GM12878 (cell line): ENCODE measurements around the gene NKD1. TPM values are rescaled to one million over a fixed set of nuclear protein-coding genes. Genes with fewer than 3 reads are reported as not detected.

Experiments used
- ATAC-seq: fragments of 200-7000 bp; cut with Tn5 transposase; 3 replicates; pipeline ENCODE4 v1.9.1; 2020; ENCODE audit warnings: mild to moderate bottlenecking, moderate library complexity
- BruUV-seq: library from RNA; stranded (reverse); fragments of 400-500 nt; replicated peaks from 2 replicates; lab custom pipeline; 2021; lab: Mats Ljungman, UMichigan
- CTCF ChIA-PET: fragments of 300-600 bp; sonication (Branson Sonifier 250); formaldehyde crosslinking; extraction: SDS; loops from one replicate; lab custom pipeline; 2021; ENCODE audit warnings: inconsistent platforms; lab: Yijun Ruan, JAX
- POLR2A ChIA-PET: fragments of 350-600 bp; formaldehyde crosslinking; extraction: SDS; loops from one replicate; lab custom pipeline; 2021; ENCODE audit warnings: inconsistent platforms; lab: Charles Lee
- RAD21 ChIA-PET: fragments of 300-600 bp; sonication (Branson Sonifier 250); formaldehyde crosslinking; loops from one replicate; lab custom pipeline; 2023; ENCODE audit warnings: antibody characterized with exemption; ENCODE audit not compliant: unreplicated experiment; lab: Charles Lee
- SMC1A ChIA-PET: fragments of 300-600 bp; sonication (Branson Sonifier 250); formaldehyde crosslinking; loops from one replicate; lab custom pipeline; 2023; ENCODE audit not compliant: unreplicated experiment, uncharacterized antibody; lab: Charles Lee
- DNase-seq: peaks from one replicate; pipeline ENCODE4 v3.0.0-alpha.2; 2011; ENCODE audit warnings: low read depth, low spot score
- FAIRE-seq: peaks from 3 replicates; lab custom pipeline; 2011; peaks lifted over from hg19 to GRCh38; lab: Jason Lieb, UNC
- H2AFZ ChIP-seq: 2 replicates; pipeline ENCODE4 v1.6.0; 2011; ENCODE audit warnings: low read depth, low read length, control low read depth; ENCODE audit not compliant: control insufficient read depth
- H3K27ac ChIP-seq: 2 replicates; pipeline ENCODE4 v1.5.1; 2011; ENCODE audit warnings: control low read depth; ENCODE audit not compliant: control insufficient read depth, insufficient read depth
- H3K27me3 ChIP-seq, 2 experiments: replicated peaks in 1 of 2; 2 replicates each; pipeline versions ENCODE4 v1.6.0 to v1.6.1; 2011; ENCODE audit warnings: low read length in 1 of 2; ENCODE audit not compliant: control insufficient read depth in 2 of 2, insufficient read depth in 2 of 2
- H3K36me3 ChIP-seq, 2 experiments: 2 replicates each; pipeline ENCODE4 v1.5.1; 2011; ENCODE audit warnings: low read length in 1 of 2; ENCODE audit not compliant: control insufficient read depth in 2 of 2, insufficient read depth in 2 of 2
- H3K4me1 ChIP-seq: 2 replicates; pipeline ENCODE4 v1.6.1; 2011; ENCODE audit warnings: mild to moderate bottlenecking, low read length, moderate library complexity, mixed read lengths; ENCODE audit not compliant: control insufficient read depth, insufficient read depth
- H3K4me2 ChIP-seq: 2 replicates; pipeline ENCODE4 v1.6.0; 2011; ENCODE audit warnings: control low read depth; ENCODE audit not compliant: control insufficient read depth, insufficient read depth
- H3K4me3 ChIP-seq: fragments of 200-600 bp; sonication (generic); 2 replicates; pipeline ENCODE4 v1.5.1; 2016
- H3K79me2 ChIP-seq: 2 replicates; pipeline ENCODE4 v1.6.0; 2011; ENCODE audit warnings: low read length; ENCODE audit not compliant: control insufficient read depth, insufficient read depth
- H3K9ac ChIP-seq: 2 replicates; pipeline ENCODE4 v1.8.0; 2011; ENCODE audit warnings: low read length, control low read depth, mixed read lengths; ENCODE audit not compliant: control insufficient read depth, insufficient read depth
- H3K9me3 ChIP-seq: replicated peaks from 3 replicates; pipeline ENCODE4 v1.5.1; 2011; ENCODE audit warnings: mild to moderate bottlenecking, low read length; ENCODE audit not compliant: control insufficient read depth, insufficient read depth
- H4K20me1 ChIP-seq: 2 replicates; pipeline ENCODE4 v1.6.0; 2011; ENCODE audit not compliant: control insufficient read depth, insufficient read depth
- BACH1 ChIP-seq: fragments of 450-650 bp; IDR thresholded peaks from 2 replicates; pipeline ENCODE4 v1.6.1; 2017; ENCODE audit warnings: mild to moderate bottlenecking, borderline replicate concordance
- DPF2 ChIP-seq: fragments of 450-650 bp; IDR thresholded peaks from 2 replicates; pipeline ENCODE4 v1.6.1; 2017; ENCODE audit warnings: mild to moderate bottlenecking
- ESRRA ChIP-seq: IDR thresholded peaks from 2 replicates; pipeline ENCODE4 v1.6.1; 2012; ENCODE audit warnings: mild to moderate bottlenecking, low read length, improper control_type of control experiment
- IRF5 ChIP-seq: fragments of 450-650 bp; IDR thresholded peaks from 2 replicates; pipeline ENCODE4 v1.6.1; 2017; ENCODE audit warnings: borderline replicate concordance
- MTA2 ChIP-seq: fragments of 450-650 bp; IDR thresholded peaks from 2 replicates; pipeline ENCODE4 v1.6.1; 2016; ENCODE audit warnings: low read depth, mild to moderate bottlenecking, moderate library complexity
- MYB ChIP-seq: fragments of 150-350 bp; IDR thresholded peaks from 2 replicates; pipeline ENCODE4 v1.6.1; 2014; ENCODE audit warnings: mild to moderate bottlenecking, low read depth, low read length, borderline replicate concordance
- MYC ChIP-seq: IDR thresholded peaks from 2 replicates; pipeline ENCODE4 v1.6.1; 2011; ENCODE audit warnings: mild to moderate bottlenecking, low read length, moderate library complexity, inconsistent platforms; ENCODE audit not compliant: insufficient read depth, insufficient replicate concordance, insufficient read length, severe bottlenecking
- NKRF ChIP-seq: fragments of 450-650 bp; conservative IDR thresholded peaks from 2 replicates; pipeline ENCODE4 v1.6.1; 2017; ENCODE audit warnings: mild to moderate bottlenecking, moderate library complexity
- POLR2AphosphoS5 ChIP-seq: IDR thresholded peaks from 2 replicates; pipeline ENCODE4 v1.6.1; 2011; ENCODE audit warnings: mild to moderate bottlenecking, low read length, inconsistent platforms
- RB1 ChIP-seq: fragments of 450-650 bp; formaldehyde crosslinking; IDR thresholded peaks from 2 replicates; pipeline ENCODE4 v1.6.1; 2017; ENCODE audit warnings: mild to moderate bottlenecking, borderline replicate concordance
- RCOR1 ChIP-seq: conservative IDR thresholded peaks from 2 replicates; pipeline ENCODE4 v1.6.1; 2012; ENCODE audit warnings: low read depth, low read length, improper control_type of control experiment
- RUNX3 ChIP-seq: IDR thresholded peaks from 2 replicates; pipeline ENCODE4 v1.6.1; 2012; ENCODE audit warnings: low read length, inconsistent platforms
- SIN3A ChIP-seq: IDR thresholded peaks from 2 replicates; pipeline ENCODE4 v1.6.1; 2012; ENCODE audit warnings: low read depth, low read length, improper control_type of control experiment
- SMARCA5 ChIP-seq: fragments of 450-650 bp; IDR thresholded peaks from 2 replicates; pipeline ENCODE4 v1.6.1; 2017; ENCODE audit warnings: mild to moderate bottlenecking
- SREBF1 ChIP-seq: IDR thresholded peaks from 2 replicates; pipeline ENCODE4 v1.6.1; 2012; ENCODE audit warnings: mild to moderate bottlenecking, low read length
- STAT1 ChIP-seq: fragments of 450-650 bp; conservative IDR thresholded peaks from 2 replicates; pipeline ENCODE4 v1.6.1; 2014; ENCODE audit warnings: antibody characterized with exemption, mild to moderate bottlenecking
- TBL1XR1 ChIP-seq: IDR thresholded peaks from 2 replicates; pipeline ENCODE4 v1.6.1; 2012; ENCODE audit warnings: low read depth, low read length, improper control_type of control experiment
- YBX1 ChIP-seq: fragments of 450-650 bp; IDR thresholded peaks from 2 replicates; pipeline ENCODE4 v1.6.1; 2016; ENCODE audit warnings: antibody characterized with exemption
- ZSCAN29 ChIP-seq: fragments of 450-650 bp; IDR thresholded peaks from 2 replicates; pipeline ENCODE4 v1.6.1; 2017; ENCODE audit warnings: mild to moderate bottlenecking, moderate library complexity
- WGBS: methylation state at CpG from one replicate; pipeline ENCODE4 v1.1.6; 2016; ENCODE audit warnings: low lambda C conversion rate; ENCODE audit not compliant: insufficient replicate concordance, insufficient coverage; ENCODE audit errors: missing lambda C conversion rate; 5-methylcytosine and 5-hydroxymethylcytosine counted together
- in situ Hi-C: fragments of 300-500 bp; cut with MboI; formaldehyde crosslinking; loops from 9 replicates; pipeline ENCODE4 v1.14.3; 2018; ENCODE audit warnings: mixed read lengths
- intact Hi-C: fragments of 100-400 bp; cut with micrococcal nuclease; formaldehyde crosslinking; loops from one replicate; pipeline ENCODE4 v1.14.2; 2022; ENCODE audit not compliant: unreplicated experiment
- polyA plus RNA-seq, 11 experiments: library from polyadenylated mRNA; depleted of rRNA in 4 of 11; unstranded in 6 of 11; stranded (reverse) in 5 of 11; fragments of >200 nt; fragmentation: Nextera tagmentation in 4 of 11; fragmentation: Illumina TruSeq in 1 of 11; extraction: Ambion mirVana in 4 of 11; extraction: Trizol in 1 of 11; gene quantifications; 1 replicate in 1 of 11; 2 replicates in 10 of 11; pipeline versions ENCODE4 v1.2.1 to v1.2.3, GENCODE V29; 2011 to 2016; ENCODE audit warnings: inconsistent platforms in 2 of 11, missing spikeins in 2 of 11, low read depth in 1 of 11
- total RNA-seq, 4 experiments: library from RNA; depleted of rRNA in 3 of 4; stranded (reverse); fragments of >200 nt in 3 of 4; fragmentation: Illumina TruSeq in 1 of 4; extraction: Trizol in 1 of 4; gene quantifications; 2 replicates each; pipeline versions ENCODE4 v1.2.1 to v1.2.3, GENCODE V29; 2013 to 2021

NKD1 gene
- total and polyA plus RNA-seq, 10 of the 15 experiments (the other 5 are each of a cell fraction or from before 2014, with no cell fraction given) = under 0.01 to 0.49 (median 0.04) TPM; not detected in 2

GRCh38 chr16:50655558-50656055 is 107.4 kb downstream of the NKD1 start:
- intact Hi-C loops = no loop called here
- in situ Hi-C loops = no loop called here

More at GRCh38 chr16:50655558-50656055, 107.4 kb downstream of the NKD1 start:
- Histone ChIP-seq H3K9me3 (no peaks in the 10 kb centered on the region; the same call in 2 of the 3 replicates), H3K4me1 (no peaks in the 10 kb centered on the region), H4K20me1 (no peaks in the 10 kb centered on the region), H3K4me2 (no peak overlapping the region), H3K79me2 (no peaks in the 10 kb centered on the region), H3K4me3 (no peak overlapping the region), H3K9ac (no peak overlapping the region), H3K27ac (no peak overlapping the region), H3K36me3 (no peaks in the 10 kb centered on the region), H2AFZ (no peak overlapping the region), H3K27me3 (no peaks in the 10 kb centered on the region; a peak in 2 of 4 replicates)
- ChIA-PET SMC1A (interaction anchor here (1.2 kb wide), 1 partner anchor 20 kb away, joined by 3 read pairs; no protein-coding TSS in a partner anchor), RAD21 (no interaction called here), CTCF (interaction anchor here (0.9 kb wide), 1 partner anchor 10 kb away, joined by 5 read pairs; no protein-coding TSS in a partner anchor), POLR2A (no interaction called here)
- FAIRE-seq (no peak), ATAC-seq (no peak), DNase-seq (no peak)
- 44% methylated on average over 3 of the region's 3 CpGs for WGBS
- TF ChIP-seq SREBF1 = no peak
- TF ChIP-seq NKRF = no peak
- no peak for TF ChIP-seq RB1
- TF ChIP-seq RUNX3 = no peak
- TF ChIP-seq ESRRA = no peak
- TF ChIP-seq MTA2 = no peak
- no peak for TF ChIP-seq SMARCA5
- TF ChIP-seq MYB = no peak
- no peak for TF ChIP-seq DPF2
- no peak for TF ChIP-seq MYC
- TF ChIP-seq IRF5 = no peak
- no peak for TF ChIP-seq STAT1
- TF ChIP-seq YBX1 = no peak
- TF ChIP-seq ZSCAN29 = no peak
- TF ChIP-seq SIN3A = no peak
- TF ChIP-seq TBL1XR1 = no peak
- no peak for TF ChIP-seq RCOR1
- no peak for TF ChIP-seq POLR2AphosphoS5
- TF ChIP-seq BACH1 = no peak
- no TSS peak for BruUV-seq
